HG03442 (cell line): Measurements from ENCODE around the gene ZNF276.
A peak's percentile ranks its signal among the peaks of the same experiment; 100 is the strongest.
"Not testable (repeated sequence)": the region's sequence is repeated elsewhere in the genome, so short reads cannot be mapped to it uniquely, and the experiment has no call there.

Experiments used
- ATAC-seq: cut with Tn5 transposase; IDR thresholded peaks from one replicate; pipeline ENCODE4 v1.9.1; 2021; ENCODE audit warnings: mild to moderate bottlenecking, moderate library complexity; ENCODE audit not compliant: unreplicated experiment

Gene ZNF276

GRCh38 chr16:89733792-89734191 lies 12.5 kb downstream of the ZNF276 start:
- ATAC-seq = no peak

- ATAC-seq = no peak
Measured at GRCh38 chr16:89736554-89736953, 15.2 kb downstream of the ZNF276 start.

- ATAC-seq = no peak
Measured at GRCh38 chr16:89737341-89738071, 16.2 kb downstream of the ZNF276 start.

- no peak for ATAC-seq
Measured at GRCh38 chr16:89738072-89738377, 16.7 kb downstream of the ZNF276 start.

- no peak for ATAC-seq
Measured at GRCh38 chr16:89738538-89739317, 17.4 kb downstream of the ZNF276 start.

GRCh38 chr16:89739383-89739782 lies 18.0 kb downstream of the ZNF276 start:
- ATAC-seq = no peak

GRCh38 chr16:89741342-89742014 lies 20.1 kb downstream of the ZNF276 start:
- ATAC-seq = no peak

- no peak for ATAC-seq
Measured at GRCh38 chr16:89742948-89743347, 21.6 kb downstream of the ZNF276 start.

- no peak for ATAC-seq
Measured at GRCh38 chr16:89744813-89745212, 23.5 kb downstream of the ZNF276 start.

- ATAC-seq = no peak
Measured at GRCh38 chr16:89746043-89746442, 24.7 kb downstream of the ZNF276 start.

- ATAC-seq = no peak
Measured at GRCh38 chr16:89748076-89748475, 26.7 kb downstream of the ZNF276 start.

- ATAC-seq = no peak
Measured at GRCh38 chr16:89748921-89749320, 27.6 kb downstream of the ZNF276 start.

- ATAC-seq = no peak
Measured at GRCh38 chr16:89749637-89750036, 28.3 kb downstream of the ZNF276 start.

- ATAC-seq = no peak
Measured at GRCh38 chr16:89759746-89760340, 38.5 kb downstream of the ZNF276 start.

- ATAC-seq = no peak
Measured at GRCh38 chr16:89761304-89761922, 40.1 kb downstream of the ZNF276 start.

- ATAC-seq = peak; percentile 86
Measured at GRCh38 chr16:89764711-89765201, 43.4 kb downstream of the ZNF276 start.

GRCh38 chr16:89765292-89765830 lies 44.0 kb downstream of the ZNF276 start:
- ATAC-seq = no peak

- ATAC-seq = no peak
Measured at GRCh38 chr16:89770367-89770766, 49.0 kb downstream of the ZNF276 start.

- no peak for ATAC-seq
Measured at GRCh38 chr16:89775223-89775622, 53.9 kb downstream of the ZNF276 start.

GRCh38 chr16:89778211-89778610 lies 56.9 kb downstream of the ZNF276 start:
- ATAC-seq = not testable (repeated sequence)
